ENCODE data around the gene SLC22A16. TPM values are rescaled to one million over a fixed set of nuclear protein-coding genes. Genes with fewer than 3 reads are reported as not detected.

SLC22A16 gene
- total and polyA plus RNA-seq, 2 experiments from 2014 or later, result not detected

- H3K79me2 ChIP-seq (ENCODE audit: insufficient read depth), result no peaks in the 10 kb centered on the region
- TF ChIP-seq EZH2phosphoT487 (IDR thresholded peaks at IDR 0.05; ENCODE audit: insufficient read depth, low read depth) (no peak), EZH2 (IDR thresholded peaks at IDR 0.05; ENCODE audit: insufficient read depth, poor library complexity, severe bottlenecking) (no peak)
- in situ Hi-C loops (cut with MboI), result no loop called here
Observed at GRCh38 chr6:110484321-110484720, 7.9 kb upstream of the SLC22A16 start.

DNA sequence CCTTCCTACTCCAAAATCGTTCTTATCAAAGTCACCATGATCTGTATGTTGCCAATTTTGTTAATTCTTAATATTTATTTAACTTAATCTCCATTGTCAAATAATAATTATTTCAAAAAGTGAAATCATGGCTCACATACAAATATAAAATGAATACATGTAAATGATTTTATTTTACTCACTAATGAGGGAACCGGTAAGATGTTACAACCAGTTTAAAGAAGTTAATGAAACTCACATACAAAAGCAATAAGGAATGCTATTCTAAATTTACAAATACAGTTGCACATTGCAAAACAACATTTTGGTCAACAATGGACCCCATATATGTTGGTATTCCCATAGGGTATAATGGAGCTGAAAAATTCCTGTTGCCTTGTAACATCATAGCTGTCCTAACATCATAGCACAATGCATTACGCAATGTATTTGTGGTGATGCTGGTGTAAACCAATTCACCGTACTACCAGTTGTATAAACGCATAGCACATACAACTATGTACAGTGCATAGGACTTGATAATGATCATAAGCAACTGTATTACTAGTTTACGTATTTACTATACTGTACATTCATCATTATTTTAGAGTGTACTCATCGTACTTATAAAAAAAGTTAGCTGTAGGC is 6.5 kb upstream of the SLC22A16 start:
- 86 to 87% methylated on average over 7 of the region's 7 CpGs for WGBS, 2 experiments (ENCODE audit: low coverage in 1 of 2, low lambda C conversion rate in 2 of 2, missing lambda C conversion rate in 2 of 2)
- no peak overlapping the region for H3K9ac ChIP-seq

More at GRCh38 chr6:110484321-110484720, 7.9 kb upstream of the SLC22A16 start:
- H3F3A ChIP-seq (ENCODE audit: insufficient read depth), result no peaks in the 10 kb centered on the region
- H3K4me1 ChIP-seq (ENCODE audit: insufficient read depth), result no peaks in the 10 kb centered on the region
- no peak overlapping the region for H3K4me2 ChIP-seq (ENCODE audit: unreplicated experiment)
- H2AFZ ChIP-seq, result no peak overlapping the region
- no peak for DNase-seq
- no peak overlapping the region for H3K4me3 ChIP-seq
- peaks cover 3% of the 10 kb centered on the region for H3K9me3 ChIP-seq (ENCODE audit: low read depth)
- H3K27ac ChIP-seq, result no peak overlapping the region
- peaks cover 12% of the 10 kb centered on the region; the same call in 1 of the 2 replicates for H3K27me3 ChIP-seq (replicated peaks; ENCODE audit: insufficient read depth)
- no peaks in the 10 kb centered on the region for H3K9me2 ChIP-seq (ENCODE audit: insufficient read depth)
- no peak overlapping the region for H3K9ac ChIP-seq
- no peaks in the 10 kb centered on the region for H3K36me3 ChIP-seq (ENCODE audit: low read depth)
- 77 to 84% methylated on average over 2 of the region's 2 CpGs for WGBS, 2 experiments (ENCODE audit: low coverage in 1 of 2, low lambda C conversion rate in 2 of 2, missing lambda C conversion rate in 2 of 2)
- no peaks in the 10 kb centered on the region for H4K20me1 ChIP-seq (ENCODE audit: insufficient read depth)

DNA sequence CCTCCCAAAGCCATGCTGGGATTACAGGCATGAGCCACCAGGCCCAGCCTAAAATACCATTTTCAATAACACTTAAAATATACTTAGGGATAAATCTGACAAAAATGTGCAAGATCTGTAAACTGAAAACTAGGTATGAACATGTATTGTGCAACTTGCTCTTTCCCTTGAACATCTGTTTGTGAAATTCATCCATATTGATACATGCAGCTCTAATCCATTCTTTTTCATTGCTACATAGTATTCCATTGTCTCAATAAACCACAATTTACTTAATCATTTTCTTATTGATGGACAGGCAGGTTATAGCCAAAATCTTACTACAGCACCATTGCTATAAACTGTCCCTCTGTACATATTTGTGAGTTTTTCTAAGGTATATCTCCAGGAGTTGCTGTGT is 4.7 kb upstream of the SLC22A16 start:
- no peaks in the 10 kb centered on the region for H4K20me1 ChIP-seq (ENCODE audit: insufficient read depth)

More for the DNA sequence above, 6.5 kb upstream of the SLC22A16 start:
- in situ Hi-C loops (cut with MboI), result no loop called here
- Histone ChIP-seq H3K4me3 (no peak overlapping the region), H3K9me3 (ENCODE audit: low read depth) (peaks cover 3% of the 10 kb centered on the region), H3K27ac (no peak overlapping the region), H4K20me1 (ENCODE audit: insufficient read depth) (no peaks in the 10 kb centered on the region), H3K4me1 (ENCODE audit: insufficient read depth) (no peaks in the 10 kb centered on the region), H3F3A (ENCODE audit: insufficient read depth) (no peaks in the 10 kb centered on the region), H2AFZ (no peak overlapping the region), H3K27me3 (replicated peaks; ENCODE audit: insufficient read depth) (peaks cover 9% of the 10 kb centered on the region; the same call in 1 of the 2 replicates), H3K9me2 (ENCODE audit: insufficient read depth) (no peaks in the 10 kb centered on the region), H3K4me2 (ENCODE audit: unreplicated experiment) (no peak overlapping the region), H3K79me2 (ENCODE audit: insufficient read depth) (no peaks in the 10 kb centered on the region), H3K36me3 (ENCODE audit: low read depth) (no peaks in the 10 kb centered on the region)
- TF ChIP-seq EZH2phosphoT487 (IDR thresholded peaks at IDR 0.05; ENCODE audit: insufficient read depth, low read depth) (no peak), EZH2 (IDR thresholded peaks at IDR 0.05; ENCODE audit: insufficient read depth, poor library complexity, severe bottlenecking) (no peak)
- no peak for DNase-seq

DNA sequence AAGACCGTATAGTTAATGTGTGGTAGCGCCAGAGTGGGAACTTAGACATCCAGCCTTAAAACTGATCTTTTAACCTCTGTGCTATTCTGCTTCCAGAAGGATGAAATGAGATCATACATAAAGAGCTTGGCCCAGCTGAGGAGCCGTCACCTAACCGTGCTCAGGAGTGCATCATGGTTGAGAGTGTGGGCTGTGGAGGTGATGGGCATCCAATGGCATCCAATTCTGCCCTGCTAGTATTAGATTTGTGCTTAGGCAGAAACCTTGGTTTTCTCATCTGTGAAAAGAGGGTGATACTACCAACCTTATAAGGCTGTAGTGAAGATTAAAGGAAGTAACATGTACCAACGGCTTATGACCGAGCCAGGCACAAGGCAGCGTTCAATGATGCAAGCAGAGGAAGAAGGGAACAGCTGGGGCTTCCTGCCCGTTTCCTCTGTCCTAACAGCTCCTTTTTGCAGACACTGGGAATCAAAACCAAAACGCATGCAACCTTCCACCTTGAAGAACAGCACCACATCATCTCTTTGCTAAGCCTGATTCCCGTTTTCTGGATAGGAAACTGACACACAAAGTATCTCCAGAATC is 1.3 kb downstream of the SLC22A16 start:
- Histone ChIP-seq H3K9me2 (ENCODE audit: insufficient read depth) (no peaks in the 10 kb centered on the region), H3K79me2 (ENCODE audit: insufficient read depth) (no peaks in the 10 kb centered on the region), H3K27ac (no peak overlapping the region), H3K4me1 (ENCODE audit: insufficient read depth) (no peaks in the 10 kb centered on the region), H3K4me3 (no peak overlapping the region), H3F3A (ENCODE audit: insufficient read depth) (no peaks in the 10 kb centered on the region), H3K9me3 (ENCODE audit: low read depth) (no peaks in the 10 kb centered on the region), H3K4me2 (ENCODE audit: unreplicated experiment) (no peak overlapping the region), H3K27me3 (replicated peaks; ENCODE audit: insufficient read depth) (peaks cover 32% of the 10 kb centered on the region), H3K36me3 (ENCODE audit: low read depth) (no peaks in the 10 kb centered on the region), H3K9ac (no peak overlapping the region), H4K20me1 (ENCODE audit: insufficient read depth) (no peaks in the 10 kb centered on the region), H2AFZ (no peak overlapping the region)
- no peak for TF ChIP-seq EZH2 (IDR thresholded peaks at IDR 0.05; ENCODE audit: insufficient read depth, poor library complexity, severe bottlenecking)
- DNase-seq, result no peak
- in situ Hi-C loops (cut with MboI), result no loop called here
- WGBS, 2 experiments (ENCODE audit: low coverage in 1 of 2, low lambda C conversion rate in 2 of 2, missing lambda C conversion rate in 2 of 2), result 75 to 77% methylated on average over 10 of the region's 10 CpGs

More for the DNA sequence above, 4.7 kb upstream of the SLC22A16 start:
- Histone ChIP-seq H3K4me2 (ENCODE audit: unreplicated experiment) (no peak overlapping the region), H3K9me2 (ENCODE audit: insufficient read depth) (no peaks in the 10 kb centered on the region), H3K79me2 (ENCODE audit: insufficient read depth) (no peaks in the 10 kb centered on the region), H3K9ac (no peak overlapping the region), H3K27ac (no peak overlapping the region), H3K4me3 (no peak overlapping the region), H3K36me3 (ENCODE audit: low read depth) (no peaks in the 10 kb centered on the region), H3F3A (ENCODE audit: insufficient read depth) (no peaks in the 10 kb centered on the region), H3K27me3 (replicated peaks; ENCODE audit: insufficient read depth) (peaks cover 13% of the 10 kb centered on the region; the same call in 1 of the 2 replicates), H3K4me1 (ENCODE audit: insufficient read depth) (no peaks in the 10 kb centered on the region), H3K9me3 (ENCODE audit: low read depth) (peaks cover 3% of the 10 kb centered on the region), H2AFZ (no peak overlapping the region)
- DNase-seq, result no peak
- in situ Hi-C loops (cut with MboI), result no loop called here
- TF ChIP-seq EZH2phosphoT487 (IDR thresholded peaks at IDR 0.05; ENCODE audit: insufficient read depth, low read depth) (no peak), EZH2 (IDR thresholded peaks at IDR 0.05; ENCODE audit: insufficient read depth, poor library complexity, severe bottlenecking) (no peak)
